ENCODE results near the gene TMEM156.
"Not testable (repeated sequence)": the region's sequence is repeated elsewhere in the genome, so short reads cannot be mapped to it uniquely, and the experiment has no call there.

The TMEM156 gene

DNA sequence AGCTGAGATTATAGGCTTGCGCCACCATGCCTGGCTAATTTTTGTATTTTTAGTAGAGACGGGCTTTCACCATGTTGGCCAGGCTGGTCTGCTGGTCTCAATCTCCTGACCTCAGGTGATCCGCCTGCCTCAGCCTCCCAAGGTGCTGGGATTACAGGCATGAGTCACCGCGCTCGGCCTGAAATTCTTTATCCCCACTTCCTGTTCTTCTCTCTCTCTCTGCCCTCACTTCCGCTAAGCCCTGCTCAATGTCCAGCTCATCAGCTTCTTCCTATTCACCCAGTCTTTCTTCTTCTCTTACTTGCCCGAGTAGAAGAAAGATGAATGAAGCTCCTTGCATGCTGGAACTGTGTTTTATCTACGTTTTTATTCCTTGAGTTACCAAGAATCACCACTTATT is 43.9 kb downstream of the TMEM156 start:
- DNase-seq: not testable (repeated sequence)

DNA sequence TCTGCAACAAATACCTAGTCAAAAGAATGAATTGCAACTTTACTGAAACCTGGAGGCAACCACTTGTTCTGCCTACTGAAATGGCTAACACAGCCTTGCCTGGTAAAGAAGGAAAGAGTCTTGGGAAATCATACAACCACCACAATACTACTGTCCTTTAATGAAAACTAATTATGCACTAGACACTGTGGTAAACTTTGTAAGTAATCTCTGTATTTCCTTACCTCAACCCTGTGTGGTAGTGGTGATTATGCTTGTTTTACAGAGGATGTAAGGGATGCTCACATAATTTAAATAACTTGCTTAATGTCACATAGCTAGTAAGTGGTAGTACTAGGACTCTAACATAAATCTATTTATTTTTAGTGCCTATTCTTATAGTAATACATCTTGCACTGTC is 44.7 kb downstream of the TMEM156 start:
- DNase-seq: no peak

DNA sequence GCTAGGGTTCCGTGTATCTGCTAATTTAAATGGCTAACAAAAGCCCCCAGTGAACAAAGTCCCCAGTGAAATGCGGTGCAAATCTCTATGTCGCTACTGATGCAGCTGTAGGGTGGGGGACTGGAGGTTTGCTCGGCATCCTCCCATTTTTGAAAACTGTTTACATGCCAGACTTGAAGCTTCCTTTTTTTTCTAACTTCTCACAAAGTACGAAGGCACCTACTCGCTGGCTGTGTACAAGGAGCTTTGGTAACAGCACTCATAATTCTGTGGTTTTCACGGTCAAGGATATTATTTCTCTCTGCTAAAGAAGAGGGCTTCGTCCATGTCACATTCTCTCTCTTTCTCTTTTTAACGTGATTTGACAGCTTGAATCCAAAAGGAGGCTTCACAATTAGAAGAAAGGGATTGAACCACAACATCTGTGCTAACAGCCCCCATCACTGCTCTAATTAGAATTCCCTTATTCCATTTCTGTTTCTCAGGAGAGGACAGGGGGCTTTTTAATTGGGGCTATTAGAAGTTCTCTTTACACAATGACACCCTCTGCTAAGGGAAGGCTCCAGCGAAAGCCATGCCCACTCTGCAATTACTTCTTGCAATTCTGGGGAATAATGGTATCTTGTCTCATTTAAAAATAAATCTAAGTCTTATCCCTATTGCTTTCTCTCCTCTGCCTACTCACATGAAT is 46.7 kb downstream of the TMEM156 start:
- DNase-seq: no peak

DNA sequence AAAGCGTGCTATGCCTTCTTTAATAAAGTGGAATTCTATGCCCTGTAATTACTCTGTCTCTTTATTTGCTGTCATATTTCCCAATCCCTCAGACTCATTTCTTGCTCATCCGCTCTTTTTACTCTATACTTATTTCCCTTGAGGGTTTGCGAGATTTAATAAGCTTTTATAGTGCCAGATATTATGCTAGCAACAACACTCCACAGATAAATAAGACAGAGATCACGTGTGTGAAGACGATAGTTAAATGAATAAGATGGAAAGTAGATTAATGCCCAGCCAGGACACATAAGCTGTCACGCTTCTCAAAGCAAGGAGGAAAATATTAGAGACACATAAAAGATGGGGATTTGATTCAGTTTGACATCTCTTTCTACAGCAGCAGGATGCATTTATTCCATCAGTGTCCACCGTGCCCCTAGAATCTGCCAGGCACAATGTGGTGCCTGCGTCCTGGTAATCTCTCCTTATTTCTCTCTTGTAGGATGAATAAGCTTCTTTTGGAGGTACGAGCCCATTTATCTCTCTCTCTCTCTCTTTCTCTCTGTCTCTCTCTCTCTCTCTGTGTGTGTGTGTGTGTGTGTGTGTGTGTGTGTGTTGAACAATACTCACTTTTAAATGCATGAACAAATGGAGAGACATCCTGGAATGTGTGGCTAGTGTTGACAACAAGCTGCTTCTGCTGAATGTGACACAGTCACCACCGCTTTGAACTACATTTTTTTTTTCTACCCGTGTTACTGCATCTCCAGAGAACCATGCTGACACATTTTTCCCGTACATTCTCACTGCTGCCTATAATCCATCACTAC is 48.2 kb downstream of the TMEM156 start:
- no peak for DNase-seq

DNA sequence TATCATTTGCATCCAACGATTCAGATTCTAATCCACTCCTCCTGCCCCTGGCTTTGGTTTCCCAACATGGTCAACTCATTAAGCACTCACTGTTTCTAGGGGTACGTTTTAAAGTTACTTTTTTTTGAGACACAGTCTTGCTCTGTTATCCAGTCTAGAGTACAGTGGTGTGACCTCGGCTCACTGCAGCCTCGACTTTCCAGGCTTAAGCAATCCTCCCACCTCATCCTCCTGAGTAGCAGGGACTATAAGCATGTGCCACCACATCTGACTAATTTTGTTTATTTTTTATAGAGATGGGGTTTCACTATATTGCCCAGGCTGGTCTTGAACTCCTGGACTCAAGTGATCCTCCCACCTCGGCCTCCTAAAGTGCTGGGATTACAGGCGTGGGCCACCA is 48.9 kb downstream of the TMEM156 start:
- no peak for DNase-seq

DNA sequence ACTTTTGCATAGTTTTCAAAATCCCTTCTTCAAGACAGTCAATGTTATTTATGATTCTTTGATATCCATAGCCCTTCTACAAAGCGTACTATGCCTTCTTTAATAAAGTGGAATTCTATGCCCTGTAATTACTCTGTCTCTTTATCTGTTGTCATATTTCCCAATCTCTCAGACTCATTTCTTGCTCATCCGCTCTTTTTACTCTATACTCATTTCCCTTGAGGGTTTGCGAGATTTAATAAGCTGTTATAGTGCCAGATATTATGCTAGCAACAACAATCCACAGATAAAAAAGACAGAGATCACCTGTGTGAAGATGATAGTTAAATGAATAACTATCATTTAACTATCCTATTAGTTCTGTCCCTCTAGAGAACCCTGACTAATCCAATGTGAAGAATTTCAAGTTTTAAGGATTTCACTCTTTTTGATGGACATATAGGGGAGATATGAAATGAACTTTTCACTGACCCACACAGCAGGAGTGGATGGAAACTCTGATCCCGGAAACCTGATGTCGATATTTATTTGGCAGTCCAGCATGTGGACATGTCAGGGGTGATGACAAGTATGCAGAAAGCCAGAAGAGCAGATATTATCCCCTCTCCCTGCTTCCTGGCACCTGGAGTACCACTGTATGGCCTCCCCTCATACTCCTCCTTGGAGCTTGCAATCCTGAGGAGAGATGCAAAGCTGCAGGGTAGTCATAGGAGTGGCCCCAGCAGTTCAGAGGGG is 49.7 kb downstream of the TMEM156 start:
- no peak for DNase-seq

DNA sequence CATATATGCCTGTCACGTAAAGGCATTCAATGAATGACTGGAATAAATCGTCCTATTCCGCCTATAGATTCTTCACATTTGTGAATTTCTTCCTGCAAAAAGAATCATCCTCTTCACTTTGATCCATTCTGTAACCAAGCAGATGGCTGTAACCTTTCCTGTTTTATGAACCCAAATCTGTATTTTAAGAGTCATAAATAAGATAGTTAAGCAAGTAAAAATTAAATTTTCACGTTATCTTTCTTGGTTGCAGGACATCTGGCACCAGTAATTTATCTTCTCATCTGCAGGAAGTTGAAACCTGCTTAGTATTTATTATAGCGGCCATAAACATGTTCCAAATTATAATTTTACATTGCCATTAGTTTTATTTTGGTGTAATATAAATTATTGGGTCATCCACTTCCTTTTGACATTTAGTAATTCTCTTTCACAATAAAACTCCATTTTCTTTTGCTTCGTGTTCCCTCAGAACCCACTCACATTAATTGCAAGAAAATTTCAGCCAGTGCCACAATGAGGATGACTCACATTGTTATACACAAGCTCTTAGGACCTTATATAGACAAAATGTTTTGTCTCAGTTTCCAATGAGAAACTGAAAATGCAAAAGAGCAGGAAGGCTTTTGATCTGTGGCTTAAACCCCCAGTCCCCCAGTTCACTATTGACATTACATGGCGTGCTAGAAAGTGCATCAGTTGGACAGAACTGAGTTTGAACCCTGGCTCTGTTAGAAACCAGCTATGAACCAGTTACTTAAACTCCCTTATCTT is 51.1 kb downstream of the TMEM156 start:
- no peak for DNase-seq

DNA sequence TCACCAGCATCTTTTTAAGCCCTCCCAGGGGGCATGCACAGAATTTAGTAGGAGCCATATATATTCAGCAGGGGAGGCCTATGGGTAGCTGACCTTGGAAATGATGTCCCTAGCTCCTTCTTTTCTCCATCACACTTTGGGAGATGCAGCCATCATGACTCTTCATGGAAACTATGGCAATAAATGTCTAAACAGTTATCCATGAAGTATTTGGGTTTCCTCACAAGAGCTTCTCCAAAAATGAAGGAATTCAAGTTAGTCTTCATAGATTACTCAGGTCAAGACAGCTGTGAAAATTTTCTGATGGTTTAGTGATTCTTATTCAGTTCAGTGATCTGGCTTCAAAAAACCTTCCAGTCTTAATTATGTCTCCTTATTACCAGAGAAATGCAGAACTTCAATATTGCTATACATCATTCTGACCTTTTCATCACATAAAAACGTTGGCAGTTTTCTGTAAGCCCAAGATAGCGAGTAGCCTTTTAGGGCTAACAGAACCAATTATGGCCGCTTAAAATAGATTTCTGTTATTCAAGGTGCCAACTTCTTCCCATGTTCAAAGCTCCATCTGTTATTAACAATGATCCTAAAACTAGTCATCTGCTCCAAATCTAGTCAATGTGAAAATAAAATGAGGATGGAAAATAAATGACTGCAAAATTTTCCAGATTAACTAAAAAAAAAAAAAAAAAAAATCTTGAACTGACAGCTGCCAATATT is 52.5 kb downstream of the TMEM156 start:
- no peak for DNase-seq

DNA sequence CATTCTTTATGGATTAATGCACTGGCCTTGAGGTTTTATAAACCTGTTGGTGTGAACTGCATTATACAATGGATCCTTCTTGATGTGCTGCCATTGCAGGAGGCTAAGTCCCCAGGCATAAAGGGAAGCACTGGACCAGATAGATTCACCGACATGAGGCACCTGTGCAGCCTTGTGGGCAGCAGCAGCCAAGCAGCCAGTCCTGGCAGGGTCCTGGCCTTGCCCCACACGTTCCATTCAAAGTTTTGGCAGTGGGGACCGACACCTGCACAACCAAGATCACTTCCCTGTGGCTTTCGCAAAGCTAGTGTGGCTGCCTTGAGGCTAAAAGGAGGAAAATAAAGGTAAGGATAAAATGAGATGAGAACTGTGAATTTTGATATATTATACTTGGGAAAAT is 53.1 kb downstream of the TMEM156 start:
- DNase-seq: no peak

DNA sequence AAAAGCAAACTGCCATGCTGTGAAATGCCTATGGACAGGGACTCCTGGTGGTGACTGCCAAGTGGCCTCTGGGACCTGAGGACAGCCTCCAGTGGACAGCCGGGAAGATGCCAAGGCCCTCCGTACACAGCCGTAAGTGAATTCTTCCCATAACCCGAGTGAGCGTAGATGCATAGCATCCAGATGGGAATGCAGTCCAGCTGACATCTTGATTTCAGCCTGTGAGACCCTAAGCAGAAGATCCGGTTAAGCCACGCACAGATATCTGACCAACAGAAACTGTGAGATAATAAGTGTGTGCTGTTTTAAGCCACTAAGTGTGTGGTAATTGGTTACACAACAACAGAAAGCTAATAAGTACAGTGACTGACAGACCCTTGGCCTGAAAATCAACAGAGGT is 55.9 kb downstream of the TMEM156 start:
- no peak for DNase-seq

DNA sequence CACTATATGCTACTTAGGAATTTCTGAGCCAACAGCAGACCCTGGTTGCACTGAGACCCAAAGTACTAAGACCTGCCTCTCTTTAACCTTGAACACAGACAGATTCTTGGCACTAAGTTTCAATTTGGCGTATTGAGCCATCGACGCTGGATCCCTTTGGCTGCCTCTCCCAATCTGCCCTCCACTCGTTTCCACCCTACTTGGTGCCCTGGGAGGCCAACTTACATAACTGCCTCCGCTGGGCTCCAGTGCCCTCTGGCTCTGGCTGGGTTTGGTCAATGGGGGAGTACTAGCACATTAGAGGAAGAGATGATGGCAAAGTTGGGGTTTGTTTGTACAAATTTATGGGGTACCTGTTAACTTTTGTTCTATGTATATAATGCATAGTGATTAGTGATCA is 63.5 kb downstream of the TMEM156 start:
- no peak for DNase-seq

DNA sequence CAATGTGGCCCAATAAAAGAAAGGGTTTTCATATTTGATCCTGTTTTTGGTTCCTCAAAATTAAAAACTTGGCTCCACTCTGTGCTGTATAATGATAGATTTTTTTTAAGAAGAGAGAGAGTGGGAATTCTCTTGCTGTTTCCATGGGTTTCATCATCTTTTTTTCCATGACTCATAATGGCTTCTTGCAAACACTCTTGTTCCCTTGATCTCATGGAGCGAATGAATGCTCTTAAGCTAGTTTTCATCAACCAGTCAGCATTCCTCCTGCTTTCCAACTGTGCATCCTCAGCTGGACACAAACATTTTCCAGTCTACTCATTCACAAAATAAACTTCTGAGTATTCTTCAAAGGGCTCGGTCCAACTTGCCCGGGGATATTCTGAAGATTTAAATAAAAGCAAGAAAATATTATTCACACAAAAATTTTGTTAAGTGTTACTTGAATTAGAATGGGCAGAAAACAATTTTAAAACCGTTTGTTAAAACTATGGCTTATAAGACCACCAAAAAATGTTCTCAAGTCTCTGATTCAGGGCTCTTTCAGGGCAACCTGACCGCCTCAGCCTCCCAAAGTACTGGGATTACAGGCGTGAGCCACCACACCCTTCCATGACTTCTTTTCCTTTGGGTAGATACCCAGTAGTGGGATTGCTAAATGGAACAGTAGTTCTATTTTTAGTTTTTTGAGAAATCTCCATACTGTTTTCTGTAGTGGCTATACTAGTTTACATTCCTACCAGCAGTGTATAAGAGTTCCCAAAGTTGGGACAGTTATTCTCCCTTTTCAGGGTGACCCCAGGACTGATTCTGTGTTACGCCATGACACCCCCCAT is 64.7 kb downstream of the TMEM156 start:
- DNase-seq: no peak

DNA sequence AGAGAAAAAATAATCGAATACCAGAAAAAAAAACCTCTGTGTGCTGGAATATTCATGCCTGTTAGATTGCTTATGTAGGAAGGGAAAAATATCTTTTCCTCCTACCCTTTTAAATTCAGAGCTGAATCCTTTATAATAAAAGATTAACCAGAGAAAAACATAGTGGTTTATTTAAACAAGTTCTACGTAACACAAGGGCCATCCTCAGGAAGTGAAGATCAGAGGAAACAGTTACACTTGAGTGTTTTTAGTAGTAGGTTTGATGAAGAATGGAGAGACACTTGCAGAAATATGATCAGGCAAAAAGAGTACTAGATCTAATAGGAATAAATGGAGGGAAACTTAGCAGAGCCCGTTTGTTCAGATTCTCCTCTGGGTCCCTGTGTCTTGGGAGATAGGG is 66.3 kb downstream of the TMEM156 start:
- DNase-seq: no peak

DNA sequence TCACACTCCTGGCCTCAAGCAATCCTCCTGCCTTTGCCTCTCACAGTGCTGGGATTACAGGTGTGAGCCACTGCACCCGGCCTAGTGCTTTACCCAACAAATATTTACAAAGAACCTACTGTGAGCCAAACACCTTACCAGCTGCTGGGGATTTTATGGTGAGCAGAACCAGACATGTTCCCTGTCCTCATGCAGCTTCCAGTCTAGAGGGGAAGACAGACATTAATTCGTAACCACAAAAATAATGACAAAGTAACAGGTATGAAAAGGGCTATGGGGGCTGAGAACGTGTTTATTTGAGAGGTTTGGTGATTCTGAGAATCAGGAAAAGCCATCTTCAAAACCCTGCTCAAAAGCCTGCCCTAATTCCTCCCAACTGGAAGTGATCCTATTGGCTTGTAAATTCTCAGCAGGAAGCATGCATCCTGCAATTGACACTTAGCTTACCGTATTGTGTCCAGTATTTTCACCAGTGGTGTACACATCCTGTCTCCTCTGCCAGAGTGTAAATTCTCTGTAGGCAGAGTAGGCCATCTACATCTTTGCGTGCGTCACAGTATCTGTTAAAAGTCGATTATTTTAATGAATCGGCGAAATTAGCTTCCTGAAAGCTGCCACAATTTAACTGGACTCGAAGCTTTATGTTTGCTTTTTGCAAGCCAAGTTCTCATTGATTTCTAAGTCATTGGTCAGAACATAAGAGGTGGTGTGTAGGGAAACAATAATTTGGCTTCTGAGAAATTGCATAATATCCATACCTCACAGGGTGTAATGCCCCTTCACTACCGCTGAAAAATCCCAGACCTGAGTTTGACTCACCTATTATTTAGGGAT is 67.0 kb downstream of the TMEM156 start:
- no peak for DNase-seq

DNA sequence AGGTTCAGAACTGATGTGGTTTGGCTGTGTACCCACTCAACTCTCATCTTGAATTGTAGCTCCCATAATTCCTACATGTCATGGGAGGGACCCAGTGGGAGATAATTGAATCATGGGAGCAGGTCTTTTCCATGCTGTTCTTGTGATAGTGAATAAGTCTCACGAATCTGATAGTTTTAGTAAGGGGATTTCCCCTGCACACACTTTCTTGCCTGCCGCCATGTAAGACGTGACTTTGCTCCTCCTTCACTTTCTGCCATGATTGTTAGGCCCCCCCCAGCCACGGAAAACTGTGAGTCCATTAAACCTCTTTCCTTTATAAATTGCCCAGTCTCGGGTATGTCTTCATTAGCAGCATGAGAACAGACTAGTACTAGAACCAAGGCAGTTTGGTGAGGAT is 73.0 kb downstream of the TMEM156 start:
- not testable (repeated sequence) for DNase-seq

DNA sequence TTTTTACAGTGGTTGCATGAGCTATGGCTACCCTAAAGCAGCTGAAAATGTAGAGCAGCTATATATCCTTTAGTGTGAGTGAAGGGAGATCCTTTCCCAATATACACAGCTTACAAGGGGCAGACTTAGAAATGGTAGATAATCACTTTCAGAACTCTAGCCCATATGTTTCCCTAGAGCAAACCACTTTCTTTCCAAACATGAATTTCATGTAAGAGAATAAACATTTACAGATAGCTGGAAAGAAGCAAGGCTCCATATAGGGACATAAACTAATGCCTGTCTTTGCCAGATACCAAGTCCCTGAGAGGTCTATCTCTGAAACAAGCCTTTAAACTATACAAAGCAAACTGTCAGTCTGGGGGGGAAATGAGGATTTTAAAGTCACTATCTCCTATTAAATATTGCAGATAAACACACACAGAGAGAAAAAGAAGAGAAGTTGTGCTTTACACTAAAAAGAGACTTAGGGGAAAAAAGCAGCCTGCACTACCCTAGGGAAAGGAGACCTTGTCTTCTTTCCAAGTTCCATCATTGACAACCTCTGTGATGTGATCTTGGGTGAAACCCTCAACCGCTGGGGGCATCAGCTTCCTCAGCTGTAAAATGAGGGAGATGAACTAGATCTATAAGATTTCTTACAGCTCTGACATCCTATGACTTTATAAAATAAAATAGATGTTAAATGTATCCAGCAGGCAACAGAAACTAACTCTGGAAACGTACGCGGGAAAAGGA is 73.6 kb downstream of the TMEM156 start:
- no peak for DNase-seq

DNA sequence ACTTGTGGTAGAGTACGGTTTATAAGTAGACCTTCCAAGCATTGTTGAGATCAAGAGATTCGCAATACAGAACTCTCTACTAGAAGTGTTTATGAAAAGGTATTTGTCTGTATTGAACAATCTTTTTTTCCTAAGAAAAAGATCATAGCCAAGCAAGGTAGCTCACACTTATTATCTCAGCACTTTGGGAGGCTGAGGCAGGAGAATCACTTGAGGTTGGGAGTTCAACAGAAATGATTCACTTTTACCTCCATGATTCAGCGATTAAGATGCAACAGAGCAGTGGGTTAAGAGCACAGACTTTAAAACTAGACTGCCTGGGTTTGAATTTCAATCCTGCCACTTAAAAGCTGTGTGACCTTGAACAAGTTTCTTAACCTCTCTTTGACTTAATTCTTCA is 74.3 kb downstream of the TMEM156 start:
- no peak for DNase-seq

DNA sequence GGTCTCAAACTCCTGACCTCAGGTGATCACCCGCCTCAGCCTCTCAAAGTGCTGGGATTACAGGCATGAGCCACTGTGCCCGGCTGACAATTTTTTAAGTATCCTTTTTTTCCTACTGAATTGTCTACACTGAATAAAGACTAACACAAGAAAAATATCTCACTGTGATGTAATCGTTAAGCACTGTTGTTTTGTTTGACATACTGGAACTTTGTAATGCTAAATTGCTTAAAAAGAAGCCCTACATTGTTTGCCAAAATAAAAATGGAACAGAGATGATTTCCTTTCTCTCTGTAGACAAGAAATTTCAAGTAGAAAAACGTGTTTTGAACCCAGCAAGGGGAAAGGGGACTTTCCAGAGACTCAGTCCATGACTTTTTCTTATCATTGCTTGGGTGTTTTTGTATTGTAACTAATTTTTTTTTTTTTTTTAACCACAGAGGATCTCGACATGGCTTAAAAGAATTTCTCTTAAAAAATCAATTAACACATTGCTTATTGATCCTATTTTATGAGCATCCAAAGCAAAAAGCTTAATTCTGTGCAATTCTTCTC is 74.9 kb downstream of the TMEM156 start:
- no peak for DNase-seq

DNA sequence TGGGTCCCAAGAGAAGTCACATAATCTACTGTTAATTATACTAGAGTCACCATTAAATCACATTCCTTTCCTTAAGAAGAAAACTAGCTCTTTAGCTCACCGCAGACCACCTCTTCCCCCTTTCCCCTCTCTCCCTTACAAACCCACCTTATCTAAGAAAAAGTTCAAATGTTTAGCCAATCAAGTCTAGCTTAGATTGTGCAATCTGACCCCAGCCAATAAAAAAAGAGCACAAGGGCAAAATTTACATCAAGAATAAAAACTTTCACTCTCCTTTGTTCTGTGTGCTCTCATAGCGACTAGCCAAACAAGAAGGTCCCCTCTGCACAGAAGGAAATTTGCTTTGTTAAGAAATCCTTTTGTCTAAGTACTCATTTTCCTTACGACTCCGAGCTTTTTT is 76.3 kb downstream of the TMEM156 start:
- DNase-seq: no peak

Data from femur (tissue), 1 donor.